NCI-H1417 (cell line): Measurements from ENCODE around the gene MLLT3.

Experiments
- DNase-seq, 3 experiments: peaks; one replicate each; lab custom pipeline; 2025; lab: John Stamatoyannopoulos, UW

MLLT3 gene

GRCh38 chr9:20303066-20303465 is 319.2 kb downstream of the MLLT3 start:
- no peak for DNase-seq

- DNase-seq = no peak
These were observed 320.1 kb downstream of the MLLT3 start for GRCh38 chr9:20302197-20302596.

GRCh38 chr9:20300430-20301115 is 321.7 kb downstream of the MLLT3 start:
- DNase-seq = no peak

- DNase-seq = no peak
These were observed 324.6 kb downstream of the MLLT3 start for GRCh38 chr9:20297646-20298084.

GRCh38 chr9:20295555-20295954 is 326.7 kb downstream of the MLLT3 start:
- no peak for DNase-seq

- DNase-seq = no peak
These were observed 328.1 kb downstream of the MLLT3 start for GRCh38 chr9:20294046-20294750.

- no peak for DNase-seq
These were observed 330.3 kb downstream of the MLLT3 start for GRCh38 chr9:20292002-20292401.
